Fibroblast of lung (primary cell): ENCODE results near the gene CCDC149. TPM values are rescaled to one million over a fixed set of nuclear protein-coding genes. Genes with fewer than 3 reads are reported as not detected.
A peak's percentile ranks its signal among the peaks of the same experiment; 100 is the strongest.

Experiments used
- DNase-seq, 2 donors: peaks; one replicate each; pipeline versions ENCODE4 v3.0.0 to v3.0.0-alpha.2; 2010; ENCODE audit warnings: low read depth in 2 of 2
- H2AFZ ChIP-seq: 2 replicates; pipeline ENCODE4 v1.5.1; 2012; ENCODE audit warnings: low read length, control low read depth, inconsistent platforms
- H3K27ac ChIP-seq: 2 replicates; pipeline ENCODE4 v1.5.1; 2011; ENCODE audit warnings: low read length, control low read depth; ENCODE audit not compliant: insufficient read depth
- H3K27me3 ChIP-seq: 2 replicates; pipeline ENCODE4 v1.5.1; 2011; ENCODE audit warnings: mild to moderate bottlenecking, low read length; ENCODE audit not compliant: control insufficient read depth, insufficient read depth
- H3K36me3 ChIP-seq: 2 replicates; pipeline ENCODE4 v1.5.1; 2011; ENCODE audit warnings: low read length; ENCODE audit not compliant: control insufficient read depth, insufficient read depth
- H3K4me1 ChIP-seq: 2 replicates; pipeline ENCODE4 v1.5.1; 2011; ENCODE audit warnings: low read length; ENCODE audit not compliant: control insufficient read depth, insufficient read depth; ENCODE audit errors: extremely low read depth
- H3K4me2 ChIP-seq: 2 replicates; pipeline ENCODE4 v1.5.1; 2011; ENCODE audit warnings: low read length, control low read depth; ENCODE audit not compliant: insufficient read depth; ENCODE audit errors: extremely low read depth
- H3K4me3 ChIP-seq, 4 experiments: fragments of 200-600 bp in 1 of 4; sonication (generic) in 1 of 4; replicated peaks in 1 of 4; 2 replicates each; pipeline ENCODE4 v1.5.1; 2011 to 2016; ENCODE audit warnings: low read length in 4 of 4, low read depth in 3 of 4, mild to moderate bottlenecking in 3 of 4, control low read depth in 2 of 4, inconsistent platforms in 1 of 4, mixed read lengths in 1 of 4; ENCODE audit not compliant: insufficient read depth in 1 of 4; ENCODE audit errors: control extremely low read depth in 1 of 4
- H3K79me2 ChIP-seq: 2 replicates; pipeline ENCODE4 v1.5.1; 2012; ENCODE audit warnings: mild to moderate bottlenecking, low read length, inconsistent platforms; ENCODE audit not compliant: control insufficient read depth, insufficient read depth
- H3K9ac ChIP-seq: 2 replicates; pipeline ENCODE4 v1.5.1; 2011; ENCODE audit warnings: mild to moderate bottlenecking, low read length, control low read depth; ENCODE audit not compliant: insufficient read depth
- H3K9me3 ChIP-seq: 2 replicates; pipeline ENCODE4 v1.5.1; 2012; ENCODE audit warnings: low read depth, low read length; ENCODE audit not compliant: control insufficient read depth, insufficient read depth
- H4K20me1 ChIP-seq: 2 replicates; pipeline ENCODE4 v1.5.1; 2011; ENCODE audit warnings: low read length; ENCODE audit not compliant: control insufficient read depth, insufficient read depth; ENCODE audit errors: extremely low read depth
- CTCF ChIP-seq, 2 donors: IDR thresholded peaks in 1 of 2; conservative IDR thresholded peaks in 1 of 2; 1 replicate in 1 of 2; 2 replicates in 1 of 2; pipeline ENCODE4 v1.5.1; 2011 to 2012; ENCODE audit warnings: low read length in 2 of 2, control low read depth in 1 of 2, inconsistent platforms in 1 of 2, low read depth in 1 of 2, mild to moderate bottlenecking in 1 of 2
- EZH2 ChIP-seq: IDR thresholded peaks from 2 replicates; pipeline ENCODE4 v1.5.1; 2012; ENCODE audit warnings: low read length, control low read depth, mild to moderate bottlenecking; ENCODE audit errors: missing control alignments
- polyA plus RNA-seq, 2 donors: library from polyadenylated mRNA; depleted of rRNA in 1 of 2; stranded (reverse) in 1 of 2; unstranded in 1 of 2; fragments of >200 nt; gene quantifications; 2 replicates each; pipeline ENCODE4 v1.2.1, GENCODE V29; 2011 to 2012; ENCODE audit warnings: missing spikeins in 1 of 2
- total RNA-seq: library from RNA; depleted of rRNA; stranded (reverse); fragments of >200 nt; gene quantifications from 2 replicates; pipeline ENCODE4 v1.2.1, GENCODE V29; 2014

CCDC149 gene
- total and polyA plus RNA-seq, 2 donors (not counting 1 experiment from before 2014, with no cell fraction given) = 13.9 to 14.6 TPM

GRCh38 chr4:24924309-24924781 lies 11.5 kb upstream of the CCDC149 start:
- Histone ChIP-seq H3K27me3 (no peaks in the 10 kb centered on the region), H4K20me1 (no peaks in the 10 kb centered on the region), H3K4me2 (no peak overlapping the region), H3K36me3 (no peaks in the 10 kb centered on the region), H3K27ac (no peak overlapping the region), H3K9ac (no peak overlapping the region), H3K4me1 (peaks cover 11% of the 10 kb centered on the region), H3K79me2 (no peaks in the 10 kb centered on the region), H3K4me3 (no peak overlapping the region), H2AFZ (no peak overlapping the region), H3K9me3 (no peaks in the 10 kb centered on the region)
- TF ChIP-seq CTCF (conservative IDR thresholded peaks at IDR 0.05 in 1 of 2, IDR thresholded peaks at IDR 0.05 in 1 of 2; ENCODE audit: low read depth in 1 of 2, low read length in 2 of 2) = no peak
- TF ChIP-seq EZH2 = no peak
- peak; percentile 93 to 99 for DNase-seq

GRCh38 chr4:24923550-24923949 lies 10.7 kb upstream of the CCDC149 start:
- H3K36me3 ChIP-seq = no peaks in the 10 kb centered on the region
- TF ChIP-seq CTCF (conservative IDR thresholded peaks at IDR 0.05 in 1 of 2, IDR thresholded peaks at IDR 0.05 in 1 of 2; ENCODE audit: low read depth in 1 of 2, low read length in 2 of 2) (no peak), EZH2 (no peak)
- no peak overlapping the region for H2AFZ ChIP-seq
- no peak for DNase-seq
- H3K9me3 ChIP-seq = no peaks in the 10 kb centered on the region
- H3K79me2 ChIP-seq = no peaks in the 10 kb centered on the region
- H3K27me3 ChIP-seq = no peaks in the 10 kb centered on the region
- H3K4me1 ChIP-seq = peaks cover 11% of the 10 kb centered on the region
- peak overlapping the region; percentile 35 for H3K27ac ChIP-seq
- H3K4me2 ChIP-seq = peak overlapping the region; percentile 26
- H4K20me1 ChIP-seq = no peaks in the 10 kb centered on the region
- H3K9ac ChIP-seq = no peak overlapping the region
- H3K4me3 ChIP-seq = no peak overlapping the region

- H3K36me3 ChIP-seq = no peaks in the 10 kb centered on the region
- H3K9ac ChIP-seq = no peak overlapping the region
- H3K4me1 ChIP-seq = peaks cover 11% of the 10 kb centered on the region
- no peaks in the 10 kb centered on the region for H3K9me3 ChIP-seq
- no peak overlapping the region for H2AFZ ChIP-seq
- H3K27ac ChIP-seq = no peak overlapping the region
- no peaks in the 10 kb centered on the region for H3K27me3 ChIP-seq
- no peak for TF ChIP-seq EZH2
- no peak for TF ChIP-seq CTCF (conservative IDR thresholded peaks at IDR 0.05 in 1 of 2, IDR thresholded peaks at IDR 0.05 in 1 of 2; ENCODE audit: low read depth in 1 of 2, low read length in 2 of 2)
- DNase-seq = no peak
- H3K4me2 ChIP-seq = no peak overlapping the region
- no peaks in the 10 kb centered on the region for H3K79me2 ChIP-seq
- no peaks in the 10 kb centered on the region for H4K20me1 ChIP-seq
- no peak overlapping the region for H3K4me3 ChIP-seq
Observed at GRCh38 chr4:24923002-24923401, 10.2 kb upstream of the CCDC149 start.
